ENCODE measurements around the gene TXNRD2.

The TXNRD2 gene

DNA sequence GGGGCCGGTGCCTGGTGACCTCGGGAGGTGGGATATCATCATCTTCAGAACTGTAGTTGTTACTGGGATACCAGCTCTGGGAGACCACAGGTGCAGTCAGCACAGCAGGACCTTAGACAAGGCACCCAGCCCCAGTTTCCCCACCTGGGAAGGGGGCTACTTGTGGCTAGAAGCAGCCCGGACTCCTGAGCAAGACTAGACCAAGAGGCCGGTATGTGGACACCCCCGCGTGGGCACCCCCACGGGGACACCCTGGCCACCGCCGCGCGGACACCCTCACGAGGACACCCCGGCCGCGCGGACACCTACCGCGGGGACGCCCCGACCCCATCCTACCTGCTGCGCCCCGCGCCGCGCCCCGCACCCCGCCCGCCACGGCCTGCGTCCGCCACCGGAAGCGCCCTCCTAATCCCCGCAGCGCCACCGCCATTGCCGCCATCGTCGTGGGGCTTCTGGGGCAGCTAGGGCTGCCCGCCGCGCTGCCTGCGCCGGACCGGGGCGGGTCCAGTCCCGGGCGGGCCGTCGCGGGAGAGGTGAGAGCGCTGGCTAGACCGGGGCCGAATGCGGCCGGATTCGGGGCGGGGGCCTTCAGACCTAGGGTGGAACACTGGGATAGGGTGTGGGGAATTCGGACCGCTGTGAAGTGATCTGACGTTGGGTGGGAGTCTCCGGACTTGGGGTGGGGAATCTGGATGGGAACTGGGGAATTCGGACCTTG is at the start of gene TXNRD2, which contains the start of gene COMT:
Gene TXNRD2 (minus strand): TSS at position 454 of the 718 bp plus-strand sequence. CDS start 15 bp downstream, at position 439.
Gene COMT (plus strand): TSS at position 408 of the 718 bp plus-strand sequence. CDS start 20,755 bp downstream, outside the sequence.
- no peak for FAIRE-seq

DNA sequence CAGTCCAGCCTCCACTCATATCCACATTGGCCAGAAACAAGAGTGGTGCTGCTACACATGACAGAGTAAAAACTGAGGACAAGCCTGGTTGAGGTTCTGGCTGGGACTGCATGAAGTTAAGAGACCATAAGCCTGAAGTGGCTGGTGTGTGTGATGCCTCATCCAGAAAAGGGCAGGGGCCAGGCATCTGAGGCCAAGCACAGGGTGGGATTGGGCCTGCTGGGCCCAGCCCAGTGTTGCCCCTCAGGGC is 49.7 kb upstream of the TXNRD2 start:
- no peak for FAIRE-seq

DNA sequence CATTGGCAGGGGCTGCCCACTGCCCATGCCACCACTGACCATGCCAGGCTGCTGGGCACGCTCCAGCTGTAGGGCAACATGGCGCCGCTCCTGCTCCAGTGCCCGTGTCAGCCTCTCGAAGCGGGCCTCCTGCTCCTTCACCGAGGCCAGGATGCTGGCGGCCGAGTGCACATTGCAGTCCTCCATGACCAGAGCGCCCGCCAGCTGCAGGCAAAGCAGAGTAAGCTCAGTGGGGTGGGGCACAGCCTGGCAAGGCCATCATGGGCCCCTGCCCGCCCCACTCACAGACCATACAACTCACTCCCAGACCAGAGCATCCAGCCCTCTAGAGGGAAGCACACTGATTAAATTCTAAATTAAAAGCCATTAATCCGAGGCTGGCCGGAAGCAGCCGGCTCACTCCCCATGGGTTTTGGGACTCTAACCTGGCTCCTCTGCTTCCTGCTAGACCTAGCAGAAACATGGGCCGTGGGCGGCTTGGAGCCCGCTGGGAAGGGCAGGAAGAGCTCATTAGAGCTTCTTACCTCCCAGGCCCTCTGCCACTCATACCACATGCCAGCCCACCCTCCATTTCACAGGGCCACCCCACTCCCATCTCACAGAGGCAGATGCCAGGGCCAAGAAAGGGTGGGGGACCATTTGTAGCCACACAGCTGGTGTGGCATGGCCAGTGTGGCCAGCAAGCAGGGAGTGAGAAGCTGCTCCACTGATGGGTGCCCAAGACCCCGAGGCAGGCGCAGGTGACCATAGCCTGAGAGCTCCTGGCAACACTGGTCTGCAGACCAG is 49.2 kb upstream of the TXNRD2 start:
- no peak for FAIRE-seq

DNA sequence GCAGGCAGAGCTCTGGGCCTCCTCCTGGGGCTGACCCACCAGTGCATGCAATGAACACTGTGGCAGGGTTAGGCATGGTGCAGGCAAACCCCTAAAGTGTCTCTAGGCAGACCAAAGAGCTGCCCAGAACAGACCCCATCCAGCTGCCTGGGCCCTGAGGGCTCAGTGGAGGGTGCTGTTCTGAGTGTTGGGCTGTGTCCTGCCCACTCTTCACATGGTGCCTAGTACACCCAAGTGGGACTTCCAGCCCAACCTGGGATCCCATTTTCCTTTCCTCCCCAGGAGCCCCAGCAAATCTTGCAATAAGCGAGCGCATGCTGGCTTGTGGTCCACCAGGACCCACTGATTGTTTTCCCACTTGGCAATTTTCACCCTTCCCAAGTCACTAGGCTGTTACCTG is 48.6 kb upstream of the TXNRD2 start:
- FAIRE-seq = no peak

DNA sequence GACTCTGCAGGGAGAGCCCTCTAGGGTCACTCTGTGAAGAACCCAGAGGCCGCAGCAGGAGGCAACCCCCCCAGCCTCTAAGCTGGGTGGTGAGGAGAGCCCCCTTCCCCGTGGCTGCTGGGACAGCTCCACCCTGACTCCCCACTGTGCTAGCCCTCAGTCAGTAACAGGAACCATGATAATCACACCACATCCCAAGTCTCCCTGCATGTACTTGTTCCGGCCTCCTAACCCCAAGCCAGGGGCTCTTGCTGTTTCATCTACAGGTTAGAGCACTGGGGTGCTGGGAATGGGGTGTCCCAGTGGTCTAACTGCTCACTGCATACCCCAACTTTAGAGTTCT is 48.1 kb upstream of the TXNRD2 start:
- no peak for FAIRE-seq

DNA sequence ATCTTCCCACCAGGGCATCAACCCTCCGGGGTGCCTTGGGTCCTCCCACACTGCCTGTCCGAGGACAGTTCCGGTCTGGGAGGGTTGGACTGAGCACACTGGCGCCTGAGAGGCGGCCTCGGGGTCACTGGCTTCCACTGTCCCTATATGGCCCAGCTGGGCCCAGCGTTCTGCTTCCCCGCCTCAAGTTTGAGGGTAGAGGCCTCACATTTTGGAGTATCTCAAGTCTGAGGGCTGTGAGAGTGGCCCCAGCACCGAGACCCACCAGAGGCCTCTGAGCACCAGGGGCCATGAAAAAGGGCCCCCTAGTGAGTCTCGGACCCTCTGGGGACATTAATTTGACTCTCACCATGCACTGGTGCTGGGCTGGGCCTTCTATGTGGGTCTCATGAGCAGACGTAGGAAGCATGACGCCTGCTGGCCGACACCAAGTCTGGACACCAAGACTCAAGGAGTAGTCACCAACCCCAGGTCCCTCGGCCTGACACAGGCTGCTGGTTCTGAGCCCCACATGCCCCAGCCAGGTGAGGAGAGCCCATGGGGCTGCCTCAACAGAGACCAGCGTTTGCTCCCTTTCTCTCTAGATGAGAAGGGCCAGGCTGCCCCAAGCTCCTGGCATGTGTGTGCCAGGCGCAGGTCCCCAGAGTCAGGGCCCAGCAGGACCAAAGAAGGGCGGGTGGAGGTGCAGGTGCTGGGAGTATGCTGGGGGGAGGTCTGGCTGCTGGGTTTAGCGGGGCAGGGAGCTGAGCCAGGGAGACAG is 47.5 kb upstream of the TXNRD2 start:
- FAIRE-seq = no peak

DNA sequence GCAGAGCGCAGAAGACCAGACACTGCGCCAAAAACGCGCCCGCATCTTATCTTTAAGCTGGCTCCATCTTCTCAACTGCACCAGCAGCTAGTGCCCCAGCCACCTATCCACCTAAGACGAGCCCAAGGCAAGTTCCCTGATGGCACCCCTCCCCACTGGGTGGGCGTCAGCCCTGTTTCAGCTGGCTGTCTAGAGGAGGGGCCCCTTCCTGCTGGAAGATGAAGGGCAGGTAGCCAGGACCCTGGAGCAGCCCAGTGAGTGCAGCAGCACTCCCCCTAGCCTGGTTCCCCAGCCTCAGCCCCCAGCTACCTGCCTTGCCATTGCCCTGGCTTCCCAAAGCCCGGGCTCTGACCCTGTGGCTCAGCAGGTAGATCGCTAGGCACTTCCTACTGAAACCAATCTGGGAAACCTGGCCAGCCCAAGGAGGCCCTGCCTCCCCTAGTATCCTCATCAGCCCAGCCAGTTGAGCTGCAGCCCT is 46.8 kb upstream of the TXNRD2 start:
- FAIRE-seq = no peak

- no peak for FAIRE-seq
Observed at GRCh38 chr22:19987394-19988306, 46.0 kb upstream of the TXNRD2 start.

DNA sequence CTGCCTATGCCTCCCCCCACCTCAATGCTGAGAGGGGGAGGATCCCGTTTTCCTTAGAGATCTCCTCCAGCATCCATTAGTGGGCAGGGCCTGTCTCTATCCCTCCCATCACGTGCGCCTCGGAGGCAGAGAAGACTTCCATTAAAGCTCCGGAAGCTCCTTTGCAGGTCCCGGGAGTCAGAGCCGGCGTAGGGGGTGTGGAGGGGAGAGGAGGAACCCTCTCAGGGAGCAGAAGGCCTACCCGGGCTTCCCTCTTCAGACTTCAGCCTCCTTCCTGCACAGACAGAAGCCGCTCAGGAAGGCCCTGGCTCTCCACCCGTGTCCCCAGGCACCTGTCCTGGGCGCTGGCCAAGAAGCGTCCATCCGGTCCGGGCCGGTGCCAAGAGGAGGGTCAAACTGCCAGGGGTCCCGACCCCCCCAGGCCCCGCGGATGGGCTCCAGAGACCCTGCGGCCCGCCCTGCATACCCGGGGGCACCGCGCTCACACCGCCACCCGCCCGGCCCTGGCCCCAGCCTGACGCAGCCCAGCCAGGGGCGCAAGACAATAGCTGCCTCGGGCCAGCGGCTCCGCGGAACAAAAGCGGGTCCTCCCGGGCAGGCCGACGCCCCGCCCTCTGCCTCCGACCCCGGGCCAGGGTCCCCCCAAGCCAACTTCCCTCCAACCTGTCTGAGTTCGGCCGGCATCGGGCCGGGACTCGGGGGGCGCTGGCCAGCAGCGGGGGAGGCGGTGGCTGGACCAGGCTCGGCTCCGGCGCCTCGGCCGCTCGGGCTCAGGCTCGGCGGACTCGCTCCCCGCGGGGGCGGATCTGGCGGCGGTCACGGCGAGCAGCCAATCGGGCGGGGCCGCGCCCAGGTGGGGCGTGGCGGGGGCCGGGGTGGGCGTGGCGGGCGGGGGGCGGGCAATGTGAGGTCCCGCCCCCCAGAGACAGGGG is 45.1 kb upstream of the TXNRD2 start:
- no peak for FAIRE-seq

- no peak for FAIRE-seq
Observed at GRCh38 chr22:19986011-19986409, 44.4 kb upstream of the TXNRD2 start.

DNA sequence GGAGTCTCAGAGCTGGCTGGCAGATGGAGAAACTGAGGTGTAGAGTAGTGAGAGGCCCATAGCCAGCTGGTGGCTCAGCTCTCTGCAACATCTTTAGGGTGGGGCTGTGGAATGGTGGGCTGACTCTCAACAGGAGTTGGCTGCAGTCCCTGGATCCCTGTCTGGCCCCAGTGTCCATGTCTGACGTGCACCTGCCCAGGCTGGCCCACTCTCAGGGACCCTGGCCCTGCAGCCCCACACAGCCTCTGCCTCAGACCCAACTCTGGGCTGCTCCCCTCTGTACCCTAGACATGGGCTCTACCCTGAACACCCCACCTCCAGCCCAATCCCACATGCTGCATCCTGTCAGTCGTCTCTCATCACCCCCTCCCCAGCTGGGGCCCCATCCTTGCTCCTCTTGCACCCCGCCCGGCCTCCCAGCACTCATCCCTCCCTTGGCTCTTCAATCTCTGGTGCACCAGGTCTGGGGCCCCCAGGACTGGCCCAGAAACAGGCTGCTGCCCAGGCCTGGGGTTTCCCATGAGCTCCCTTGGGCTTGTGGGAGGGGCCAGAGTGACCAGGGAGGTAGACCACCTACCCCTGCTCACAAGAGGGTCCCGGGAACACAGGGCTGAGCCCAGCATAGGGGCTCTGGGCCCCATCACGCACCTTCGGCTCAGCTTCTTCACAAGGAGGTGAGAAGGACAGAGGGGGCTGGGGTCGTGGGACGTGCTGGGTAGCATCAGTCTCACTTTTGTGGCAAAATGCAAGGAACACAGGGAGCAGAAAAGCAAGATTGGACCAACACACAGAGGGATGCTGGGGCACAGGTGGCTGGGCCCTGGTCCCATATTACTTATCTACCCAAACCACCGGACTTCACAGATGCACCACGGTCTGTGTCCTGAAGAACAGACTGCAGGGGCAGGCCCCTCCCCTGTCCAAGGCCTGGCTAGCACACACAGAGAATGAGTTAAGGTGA is 43.5 kb upstream of the TXNRD2 start:
- no peak for FAIRE-seq

- FAIRE-seq = peak; percentile 60
Observed at GRCh38 chr22:19984201-19984753, 42.7 kb upstream of the TXNRD2 start.

DNA sequence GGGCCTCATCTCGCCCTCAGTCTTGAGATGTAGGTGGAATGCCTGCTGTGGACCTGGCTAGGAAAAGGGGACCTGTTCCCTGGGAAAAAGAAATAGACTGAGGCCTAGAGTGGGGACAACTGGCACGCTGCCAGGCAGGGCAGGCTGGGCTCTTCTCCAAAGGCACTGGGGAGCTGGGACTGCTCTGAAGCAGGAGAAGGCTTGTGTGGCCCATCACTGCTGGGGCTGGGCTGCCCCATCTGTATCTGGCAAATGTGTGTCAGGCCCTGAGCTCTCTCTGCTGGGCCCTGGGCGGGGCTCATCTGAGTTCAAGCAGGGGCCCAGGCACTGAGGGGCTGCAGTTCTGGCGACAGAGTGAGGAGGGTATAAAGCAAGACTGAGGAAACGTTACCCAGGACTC is 42.1 kb upstream of the TXNRD2 start:
- FAIRE-seq = no peak

GRCh38 chr22:19982991-19983578 is 41.5 kb upstream of the TXNRD2 start:
- FAIRE-seq = no peak

DNA sequence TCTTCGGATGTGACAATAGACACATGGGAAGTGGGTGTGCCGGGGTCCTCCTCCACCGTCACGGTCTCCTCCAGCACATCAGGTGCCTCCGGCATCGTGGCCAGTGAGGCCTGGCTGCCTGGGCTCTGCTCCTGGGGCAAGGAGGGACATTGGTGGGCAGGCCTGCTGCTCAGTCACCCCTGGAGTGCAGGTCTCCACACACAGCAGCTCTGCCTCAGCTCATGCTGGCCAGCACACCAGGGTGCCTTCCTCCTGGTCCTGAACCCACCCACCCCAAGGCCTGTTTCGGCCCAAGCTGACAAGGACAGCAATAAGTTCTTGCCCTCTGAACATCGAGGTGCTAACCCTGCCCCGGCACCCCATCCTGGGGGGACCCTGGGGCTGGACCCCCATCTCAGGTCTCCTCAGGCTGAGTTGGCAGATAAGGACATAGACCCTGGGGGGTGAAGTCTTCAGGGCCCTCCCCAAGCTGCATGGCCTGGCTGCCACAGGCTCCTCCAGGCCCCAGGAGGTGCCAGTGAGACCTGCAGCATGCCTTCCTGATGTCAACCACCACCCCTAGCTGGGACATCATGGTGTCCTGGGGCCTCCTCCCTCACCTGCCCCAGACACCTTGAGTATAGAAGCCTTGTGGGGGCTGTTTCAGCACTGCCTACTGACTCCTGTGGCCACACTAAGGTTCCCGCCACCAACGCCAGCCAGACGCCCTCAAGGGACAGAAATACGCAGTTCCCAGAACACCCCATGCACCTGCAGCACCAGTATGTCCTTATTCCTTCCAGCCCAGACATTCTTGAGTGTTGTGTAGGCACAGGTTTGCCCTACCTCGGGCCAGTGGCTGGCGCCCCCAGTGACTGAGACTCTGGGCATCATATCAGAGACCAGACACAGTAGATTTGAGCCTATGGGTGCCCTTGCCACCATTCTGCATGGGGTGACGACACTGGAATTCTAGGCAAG is 40.6 kb upstream of the TXNRD2 start:
- no peak for FAIRE-seq

- FAIRE-seq = no peak
Observed at GRCh38 chr22:19981171-19981960, 39.7 kb upstream of the TXNRD2 start.

DNA sequence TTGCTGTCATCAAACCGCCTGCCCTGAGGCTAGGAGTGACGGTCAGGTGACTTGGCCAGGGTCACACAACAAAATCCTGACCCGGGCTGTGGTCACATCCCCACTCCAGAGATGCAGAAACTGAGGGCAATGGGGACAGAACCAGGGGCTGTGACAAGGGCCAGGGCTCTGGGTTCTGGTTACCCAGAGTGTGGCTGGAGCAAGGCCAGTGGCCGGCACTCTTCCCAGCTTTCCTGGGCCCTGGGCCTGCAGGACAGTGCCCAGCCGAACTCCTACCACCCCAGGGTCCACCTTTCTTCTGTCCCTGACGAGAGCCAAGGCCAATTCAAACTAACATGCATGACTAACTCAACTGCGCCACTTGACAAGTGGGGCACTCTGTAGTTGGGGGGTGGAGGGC is 39.1 kb upstream of the TXNRD2 start:
- no peak for FAIRE-seq

All from islet of Langerhans (tissue), 1 donor.